Stimulated activated CD8-positive, alpha-beta memory T cell treated with anti-CD3 and anti-CD28 coated beads, Interleukin-4, amount 100 ng/mL, for 1 hour (primary cell): Measurements from ENCODE around the gene PLIN1.

Experiments
- DNase-seq, 2 donors: peaks; one replicate each; pipeline ENCODE4 v3.0.0-alpha.2; 2020; ENCODE audit warnings: low read depth in 2 of 2, low spot score in 1 of 2

Gene PLIN1

GRCh38 chr15:89654301-89654761, 24.8 kb downstream of the PLIN1 start:
- no peak for DNase-seq

GRCh38 chr15:89653578-89653977, 25.6 kb downstream of the PLIN1 start:
- DNase-seq = no peak

- no peak for DNase-seq
Observed at GRCh38 chr15:89652666-89653065, 26.5 kb downstream of the PLIN1 start.

- DNase-seq = no peak
Observed at GRCh38 chr15:89652131-89652530, 27.0 kb downstream of the PLIN1 start.

- no peak for DNase-seq
Observed at GRCh38 chr15:89649716-89650115, 29.5 kb downstream of the PLIN1 start.

- DNase-seq = no peak
Observed at GRCh38 chr15:89649013-89649625, 30.0 kb downstream of the PLIN1 start.

- no peak for DNase-seq
Observed at GRCh38 chr15:89648106-89649012, 30.8 kb downstream of the PLIN1 start.

GRCh38 chr15:89647191-89647851, 31.8 kb downstream of the PLIN1 start:
- DNase-seq = peak; percentile 9 to 24

GRCh38 chr15:89646416-89647141, 32.6 kb downstream of the PLIN1 start:
- DNase-seq = no peak

GRCh38 chr15:89645680-89646079, 33.5 kb downstream of the PLIN1 start:
- no peak for DNase-seq

- DNase-seq = no peak
Observed at GRCh38 chr15:89642106-89642505, 37.1 kb downstream of the PLIN1 start.

GRCh38 chr15:89641053-89641452, 38.1 kb downstream of the PLIN1 start:
- DNase-seq = no peak

GRCh38 chr15:89640245-89640644, 38.9 kb downstream of the PLIN1 start:
- DNase-seq = no peak

- no peak for DNase-seq
Observed at GRCh38 chr15:89633585-89633984, 45.6 kb downstream of the PLIN1 start.

GRCh38 chr15:89632563-89633430, 46.4 kb downstream of the PLIN1 start:
- no peak for DNase-seq

- no peak for DNase-seq
Observed at GRCh38 chr15:89631902-89632264, 47.3 kb downstream of the PLIN1 start.

- DNase-seq = no peak
Observed at GRCh38 chr15:89630974-89631901, 47.9 kb downstream of the PLIN1 start.

- DNase-seq = no peak
Observed at GRCh38 chr15:89630260-89630659, 48.9 kb downstream of the PLIN1 start.

- no peak for DNase-seq
Observed at GRCh38 chr15:89629829-89630228, 49.3 kb downstream of the PLIN1 start.
